Right renal pelvis (tissue), 4 donors: ENCODE results near the gene STK32C. TPM values are rescaled to one million over a fixed set of nuclear protein-coding genes. Genes with fewer than 3 reads are reported as not detected.

ENCODE experiments used
- DNase-seq, 4 donors: peaks; one replicate each; pipeline ENCODE4 v3.0.0-alpha.2; 2013; ENCODE audit warnings: low read depth in 4 of 4, low spot score in 3 of 4, missing footprints in 1 of 4
- polyA plus RNA-seq, 4 donors: library from polyadenylated mRNA; unstranded; fragments of 120-200 nt; gene quantifications; one replicate each; pipeline ENCODE4 v1.2.1, GENCODE V29; 2013; ENCODE audit not compliant: insufficient read length in 4 of 4

STK32C gene
- polyA plus RNA-seq, 4 donors: 11.5 to 14.3 (median 12.0) TPM

GRCh38 chr10:132192076-132192975 is 115.4 kb downstream of the STK32C start:
- no peak for DNase-seq

DNA sequence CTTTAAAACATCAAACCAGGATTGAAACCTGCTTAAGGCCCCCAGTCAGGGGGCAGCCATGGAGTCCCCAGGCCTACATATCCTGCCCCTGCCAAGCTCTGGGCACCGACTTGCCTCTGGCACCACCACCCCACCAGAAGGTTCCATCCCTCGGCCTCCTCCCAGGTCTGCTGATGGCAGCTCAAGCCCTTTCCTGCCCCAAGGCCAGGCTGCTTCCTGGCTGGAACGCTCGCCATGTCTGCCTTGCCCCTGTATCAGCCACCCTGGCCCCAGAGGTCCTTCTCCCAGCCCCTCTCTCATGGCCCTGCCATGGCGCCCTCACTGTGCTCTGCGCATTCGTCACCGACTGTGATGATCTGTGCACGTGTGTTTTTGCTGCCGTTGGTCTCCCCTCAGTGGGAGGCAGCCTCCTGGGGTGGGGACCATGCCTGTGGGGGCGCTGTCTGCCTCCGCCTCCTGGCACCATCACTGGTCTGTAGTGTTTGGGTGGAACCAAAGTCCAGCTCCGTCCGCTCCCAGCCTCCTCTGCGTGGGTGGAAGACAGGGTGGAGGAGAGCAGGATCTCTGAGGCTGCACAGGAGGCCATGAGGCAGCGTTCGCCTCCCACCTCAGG is 117.8 kb downstream of the STK32C start:
- no peak for DNase-seq

- no peak for DNase-seq
Observed at GRCh38 chr10:132189016-132189415, 118.7 kb downstream of the STK32C start.

GRCh38 chr10:132188331-132188730 is 119.4 kb downstream of the STK32C start:
- no peak for DNase-seq

DNA sequence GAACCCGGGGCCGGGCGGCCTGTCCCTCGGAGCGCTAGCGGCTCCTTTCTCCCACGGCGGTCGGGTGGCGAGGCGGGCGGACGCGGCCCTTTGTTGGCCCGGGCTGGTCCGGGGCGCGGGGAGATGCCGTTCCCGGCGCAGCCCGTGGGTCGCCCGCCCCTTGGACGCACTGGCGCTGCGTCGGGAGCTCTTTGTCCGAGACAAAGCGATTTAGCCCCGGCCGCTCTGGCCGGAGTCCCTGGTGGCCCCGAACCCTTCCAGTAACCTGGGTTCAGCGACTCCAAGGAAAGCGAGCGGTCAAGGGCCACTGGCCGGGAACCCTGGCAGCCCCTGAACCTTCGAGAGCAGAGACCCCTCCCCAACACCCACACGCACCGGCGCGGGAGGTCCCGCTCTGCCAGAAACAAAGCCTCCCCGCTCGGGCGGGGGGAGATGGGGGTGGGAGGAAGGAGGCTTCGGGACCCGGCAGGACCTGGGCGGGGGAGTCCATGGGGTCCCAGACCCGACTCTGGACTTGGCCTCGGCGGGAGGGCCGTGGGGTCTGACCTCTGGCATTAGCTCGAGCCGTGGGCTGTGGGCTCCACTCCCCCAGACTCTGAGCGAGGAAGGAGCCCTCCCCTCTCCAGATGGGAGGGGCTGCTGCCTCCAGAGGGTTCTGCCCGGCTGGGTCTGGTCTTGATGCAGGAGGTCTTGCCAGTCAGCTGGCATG is 120.2 kb downstream of the STK32C start:
- DNase-seq: no peak

DNA sequence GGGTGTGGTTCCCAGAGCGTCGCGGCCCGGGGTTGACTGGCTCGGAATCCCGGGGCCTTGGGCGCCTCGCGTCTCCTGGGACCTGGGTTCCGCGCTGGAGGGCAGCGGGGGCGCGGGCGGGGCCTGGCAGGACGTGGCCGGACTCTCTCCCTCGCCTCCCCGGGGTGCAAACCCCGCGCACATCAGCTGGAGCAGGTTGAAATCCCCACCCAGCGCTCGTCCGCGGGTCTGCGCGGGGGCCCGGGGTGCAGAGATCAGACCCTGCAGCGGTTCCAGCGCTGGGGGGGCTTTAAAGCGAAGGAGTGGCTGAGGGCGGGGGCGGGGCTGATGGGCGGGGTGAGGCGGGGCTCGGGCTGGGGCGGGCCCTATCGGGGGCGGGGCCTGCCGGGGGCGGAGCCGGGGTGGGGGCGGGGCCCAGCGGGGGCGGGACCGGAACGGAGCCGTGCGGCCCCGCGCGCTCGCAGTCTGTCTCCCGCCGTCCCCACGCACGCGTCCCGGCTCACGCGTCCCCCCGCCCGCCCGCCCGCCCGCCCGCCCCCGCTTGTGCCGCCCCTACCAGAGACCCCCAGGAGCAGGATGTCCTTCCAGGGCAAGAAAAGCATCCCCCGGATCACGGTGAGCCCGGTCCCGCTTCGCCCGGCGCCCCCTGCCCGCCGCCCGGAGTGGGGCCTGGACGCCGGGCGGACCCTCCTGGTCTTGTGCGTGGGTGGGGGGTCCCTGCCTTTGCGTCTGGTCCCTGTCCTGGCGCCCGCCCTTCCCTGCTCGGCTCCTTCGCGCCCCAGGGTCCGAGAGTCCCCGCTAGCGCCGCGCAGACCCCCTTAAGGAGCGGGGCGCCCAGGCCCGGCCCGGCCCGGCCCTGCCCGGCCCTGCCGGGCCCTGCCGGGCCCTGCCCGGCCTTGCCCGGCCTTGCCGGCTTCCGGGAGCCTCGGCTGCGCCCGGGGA is 121.0 kb downstream of the STK32C start, which contains the start of gene DPYSL4:
Gene DPYSL4 (plus strand): TSS at position 461 of the 942 bp plus-strand sequence. CDS start 116 bp downstream, at position 577.
- DNase-seq: no peak

GRCh38 chr10:132185601-132186487 is 121.9 kb downstream of the STK32C start:
- no peak for DNase-seq

DNA sequence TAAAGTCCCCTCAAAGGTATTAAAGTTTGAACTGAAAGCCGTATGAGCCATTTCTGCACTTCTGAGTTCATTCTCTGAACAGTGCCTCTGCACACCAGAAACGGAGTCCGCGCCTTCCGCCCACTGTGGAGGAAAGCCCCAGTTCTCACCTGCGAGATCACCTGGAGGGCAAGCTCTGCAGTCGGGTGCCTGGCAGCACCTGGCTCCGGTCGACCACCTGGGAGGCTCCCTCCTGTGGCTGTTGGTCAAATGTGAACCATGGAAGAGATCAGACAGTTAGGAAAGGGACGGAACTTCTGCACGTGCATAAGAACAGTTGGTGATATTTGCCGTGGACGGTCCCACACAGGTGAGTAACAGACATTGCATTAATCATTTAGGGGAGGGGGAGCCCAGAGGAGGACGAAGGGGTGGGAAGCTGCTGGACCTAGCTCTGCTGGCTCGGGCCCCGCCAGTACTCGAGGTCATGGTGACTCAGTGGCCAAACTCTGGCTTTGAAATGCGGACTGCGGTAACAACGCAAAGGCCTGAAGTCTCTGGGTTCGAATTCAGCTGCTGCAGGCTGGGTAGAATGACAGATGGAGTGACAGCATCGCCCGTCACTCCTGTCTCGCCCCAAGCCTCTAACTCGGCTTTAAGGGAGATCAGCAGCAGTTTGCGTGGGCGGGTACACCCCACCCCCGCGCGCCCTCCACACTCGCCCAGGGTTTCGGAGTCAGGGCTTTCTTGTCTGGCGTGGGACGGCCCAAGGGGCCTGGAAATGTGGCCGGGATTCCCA is 122.7 kb downstream of the STK32C start:
- DNase-seq: no peak

- DNase-seq: no peak
Observed at GRCh38 chr10:132183046-132183445, 124.7 kb downstream of the STK32C start.

DNA sequence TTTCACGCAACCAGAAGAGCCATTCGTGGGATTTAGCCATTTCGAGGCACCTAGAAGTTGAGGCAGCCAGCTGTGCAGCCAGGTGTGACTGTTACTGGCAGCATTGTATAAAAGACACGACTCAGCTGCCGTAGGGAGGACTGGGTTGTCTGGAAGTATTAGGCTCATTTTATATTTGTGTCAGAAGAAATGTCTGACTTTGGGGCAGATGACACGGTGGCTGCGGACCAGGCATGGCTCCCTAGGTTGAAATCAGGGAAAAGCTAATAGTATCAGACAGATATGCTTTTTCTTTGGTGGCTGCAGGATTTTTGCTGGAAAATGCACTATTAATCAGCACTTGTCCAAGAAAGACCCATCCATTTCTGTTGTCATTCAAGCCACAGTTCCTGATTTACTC is 125.2 kb downstream of the STK32C start:
- DNase-seq: no peak

- DNase-seq: no peak
Observed at GRCh38 chr10:132181691-132182425, 125.9 kb downstream of the STK32C start.

DNA sequence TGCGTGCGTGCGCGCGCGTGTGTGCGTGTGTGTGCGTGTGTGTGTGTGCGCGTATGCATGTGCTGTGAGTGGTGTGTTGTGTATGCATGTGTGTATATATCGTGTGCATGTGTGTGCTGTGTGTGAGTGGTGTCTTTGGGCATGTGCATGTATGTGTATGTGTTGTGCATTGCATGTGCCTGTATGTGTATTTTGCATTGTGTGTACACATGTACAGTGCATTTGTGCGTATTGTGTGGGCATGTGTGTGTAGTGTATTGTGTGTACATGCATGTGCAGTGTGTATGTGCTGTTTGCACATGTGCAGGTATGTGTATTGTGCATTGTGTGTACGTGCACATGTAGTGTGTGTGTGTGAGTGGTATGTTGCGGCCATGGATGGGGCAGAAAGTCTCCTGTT is 127.0 kb downstream of the STK32C start:
- DNase-seq: no peak

DNA sequence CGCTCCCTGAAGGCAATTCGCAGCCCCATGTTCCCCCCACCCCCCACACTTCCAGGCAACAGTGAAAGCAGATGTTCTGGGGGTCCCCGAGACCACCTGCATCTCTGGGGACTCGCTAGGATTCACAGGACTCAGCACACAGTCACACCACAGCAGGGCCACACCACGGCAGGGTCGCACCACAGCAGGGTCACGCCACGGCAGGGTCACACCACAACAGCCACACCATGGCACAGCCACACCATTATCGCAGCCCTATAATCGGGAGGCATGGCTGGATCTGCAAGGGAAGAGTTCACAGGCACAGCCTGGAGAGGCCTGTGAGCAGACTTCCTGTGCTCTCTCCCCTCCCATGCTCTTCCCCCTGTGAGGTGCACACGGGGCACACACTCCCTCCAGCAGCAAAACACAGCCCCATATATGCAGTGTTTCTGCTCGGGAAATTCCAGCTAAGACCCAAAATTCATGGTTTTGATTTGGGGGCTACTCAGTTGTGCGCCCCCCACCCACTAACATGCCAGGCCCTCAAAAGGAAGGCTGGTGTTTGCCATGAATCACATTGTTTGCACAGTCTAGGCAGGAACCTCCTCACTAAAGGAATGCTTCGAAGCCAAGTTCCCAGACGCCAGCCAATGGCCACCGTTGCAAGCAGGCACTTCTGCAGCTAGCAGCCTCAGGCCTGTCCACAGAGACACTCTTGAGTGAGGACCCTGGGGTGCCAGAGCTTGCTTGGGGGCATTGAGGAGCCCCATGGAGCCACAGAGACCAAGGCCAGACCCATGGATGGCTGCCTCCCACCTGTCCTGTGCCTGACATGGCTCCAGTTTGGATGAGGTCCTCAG is 128.0 kb downstream of the STK32C start:
- no peak for DNase-seq

DNA sequence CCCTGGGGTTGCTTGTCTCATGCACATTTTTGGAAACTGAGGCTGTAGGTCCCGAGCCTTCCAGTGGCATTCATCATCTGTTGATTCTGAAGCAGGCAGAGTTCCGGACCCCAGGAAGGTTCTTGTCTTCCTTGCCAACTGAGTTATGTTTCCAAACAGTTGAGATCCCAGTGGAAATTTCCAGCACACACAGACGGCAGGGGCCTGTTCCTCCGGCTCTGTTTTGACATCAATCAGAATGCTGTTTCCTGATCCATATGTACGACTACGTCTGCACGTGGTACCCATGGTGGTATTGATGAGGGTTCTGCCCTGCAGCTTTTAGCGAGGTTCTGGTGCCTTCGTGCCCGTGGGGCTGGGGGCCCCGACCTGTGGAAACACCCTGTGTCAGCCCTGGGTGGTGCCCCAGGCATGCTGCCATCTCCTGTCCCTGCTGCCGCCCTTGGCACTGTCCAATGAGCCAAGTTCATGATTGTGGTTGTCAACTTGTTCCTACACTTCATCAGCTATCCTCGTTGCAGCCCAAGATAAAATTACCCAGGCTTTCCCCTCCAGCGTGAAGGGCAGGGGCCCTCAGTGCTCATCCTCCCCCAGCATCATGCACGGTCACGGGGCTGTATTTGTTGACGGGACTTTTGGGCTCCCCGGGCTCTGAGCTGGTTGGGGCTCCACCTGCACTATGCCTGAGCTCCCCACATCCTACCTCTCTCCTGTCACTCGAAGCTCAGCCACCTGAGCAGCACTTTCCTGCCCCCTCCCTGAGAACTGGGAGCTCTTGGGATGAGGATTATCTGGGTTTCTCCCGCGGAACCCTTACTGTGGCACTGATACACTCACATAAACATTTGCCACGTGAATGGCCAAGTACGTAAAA is 128.8 kb downstream of the STK32C start:
- no peak for DNase-seq

- no peak for DNase-seq
Observed at GRCh38 chr10:132178046-132178445, 129.7 kb downstream of the STK32C start.
